NCI-H446 (cell line): ENCODE data around the gene TAOK3.
"Not testable (repeated sequence)": the region's sequence is repeated elsewhere in the genome, so short reads cannot be mapped to it uniquely, and the experiment has no call there.

Experiments used
- DNase-seq, 2 experiments: peaks; one replicate each; lab custom pipeline; 2025; lab: John Stamatoyannopoulos, UW

The TAOK3 gene

GRCh38 chr12:118299791-118300460 lies 72.8 kb downstream of the TAOK3 start:
- no peak for DNase-seq

DNA sequence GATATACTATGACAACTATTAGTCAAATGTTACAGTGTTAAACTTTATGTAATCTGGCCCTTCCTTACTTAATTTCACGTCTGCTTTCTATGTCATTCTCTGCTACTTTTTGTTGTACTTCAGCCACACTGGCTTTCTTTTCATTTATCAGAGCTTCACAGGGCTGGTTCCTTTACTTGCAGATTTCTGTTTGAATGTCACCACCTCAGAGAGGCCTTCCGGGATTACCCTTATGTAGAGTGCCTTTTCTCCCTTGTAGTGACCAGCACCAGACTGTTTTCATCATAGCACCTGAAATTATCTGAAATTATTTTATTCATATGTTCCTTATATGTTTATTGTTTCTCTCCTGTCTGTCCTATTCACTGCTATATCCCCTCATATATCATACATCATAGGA lies 75.4 kb downstream of the TAOK3 start:
- no peak for DNase-seq

GRCh38 chr12:118292836-118293235 lies 79.9 kb downstream of the TAOK3 start:
- DNase-seq: no peak

- DNase-seq: no peak
Measured at GRCh38 chr12:118290130-118290529, 82.6 kb downstream of the TAOK3 start.

DNA sequence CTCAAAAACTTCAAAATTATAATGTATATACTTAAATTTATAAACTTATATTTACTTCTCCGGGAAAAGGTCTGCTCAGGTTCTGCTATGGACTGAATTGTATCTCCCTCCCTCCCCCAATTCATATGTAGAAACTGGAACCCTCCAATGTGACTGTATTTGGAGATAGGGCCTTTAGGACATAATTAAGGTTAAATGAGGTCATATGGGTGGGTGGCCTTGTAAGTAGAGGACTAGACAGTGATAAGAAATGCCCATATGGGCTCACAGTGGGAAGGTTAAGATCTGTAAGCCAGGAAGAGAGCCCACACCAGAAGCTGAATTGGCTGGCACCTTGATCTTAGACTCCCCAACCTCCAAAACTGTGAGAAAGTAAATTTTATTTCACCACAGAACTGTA lies 84.5 kb downstream of the TAOK3 start:
- no peak for DNase-seq

- DNase-seq: no peak
Measured at GRCh38 chr12:118287728-118288127, 85.0 kb downstream of the TAOK3 start.

GRCh38 chr12:118282767-118283166 lies 89.9 kb downstream of the TAOK3 start:
- no peak for DNase-seq

DNA sequence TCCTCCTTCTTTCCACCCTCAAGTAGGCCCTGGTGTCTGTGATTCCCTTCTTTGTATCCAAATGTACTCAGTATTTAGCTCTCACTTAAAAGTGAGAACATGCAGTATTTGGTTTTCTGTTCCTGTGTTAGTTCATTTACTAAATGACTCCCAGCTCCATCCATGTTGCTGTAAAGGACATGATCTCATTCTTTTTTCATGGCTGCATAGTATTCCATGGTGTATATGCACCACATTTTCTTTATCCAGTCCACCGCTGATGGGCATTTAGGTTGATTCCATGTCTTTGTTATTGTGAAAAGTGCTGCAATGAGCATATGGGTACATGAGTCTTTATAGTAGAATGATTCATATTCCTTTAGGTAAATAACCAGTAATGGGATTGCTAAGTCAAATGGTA lies 94.4 kb downstream of the TAOK3 start:
- not testable (repeated sequence) for DNase-seq

DNA sequence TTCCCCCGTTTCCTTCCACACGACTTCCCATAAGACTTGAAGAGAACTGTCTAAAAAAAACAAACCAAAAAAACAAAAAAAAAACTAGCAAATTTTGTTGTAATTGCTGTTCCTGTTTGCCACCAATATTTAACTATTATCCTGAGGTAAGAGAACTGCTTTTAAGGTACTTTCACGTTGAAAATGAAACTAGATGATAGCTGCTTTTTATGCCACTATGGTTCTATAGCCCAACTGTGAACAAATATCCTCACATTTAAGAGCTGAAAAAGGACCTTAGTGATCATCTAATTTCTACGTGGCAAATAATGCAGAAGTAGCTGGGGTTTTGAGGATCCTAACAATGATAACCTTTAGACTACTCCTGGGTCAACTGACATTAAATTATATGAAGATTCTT lies 98.6 kb downstream of the TAOK3 start:
- DNase-seq: no peak

GRCh38 chr12:118271770-118272417 lies 100.8 kb downstream of the TAOK3 start:
- no peak for DNase-seq

- DNase-seq: no peak
Measured at GRCh38 chr12:118271183-118271582, 101.5 kb downstream of the TAOK3 start.

- DNase-seq: no peak
Measured at GRCh38 chr12:118269806-118270205, 102.9 kb downstream of the TAOK3 start.

DNA sequence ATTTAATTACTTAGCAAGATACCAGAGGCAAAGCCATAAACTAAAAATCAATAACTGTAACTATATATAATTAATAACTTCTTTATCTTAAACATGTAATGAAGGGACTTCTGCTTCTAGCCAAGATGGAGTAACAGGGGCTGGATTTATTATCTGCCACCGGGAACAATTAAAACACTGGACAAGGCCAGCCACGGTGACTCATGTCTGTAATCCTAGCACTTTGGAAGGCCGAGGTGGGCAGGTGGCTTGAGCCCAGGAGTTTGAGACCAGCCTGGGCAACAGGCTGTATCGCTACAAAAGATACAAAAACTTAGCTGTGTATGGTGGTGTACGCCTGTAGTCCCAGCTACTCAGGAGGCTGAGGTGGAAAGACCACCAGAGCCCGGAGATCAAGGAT lies 113.6 kb downstream of the TAOK3 start:
- no peak for DNase-seq

GRCh38 chr12:118256352-118256751 lies 116.4 kb downstream of the TAOK3 start:
- no peak for DNase-seq

- no peak for DNase-seq
Measured at GRCh38 chr12:118249547-118249946, 123.2 kb downstream of the TAOK3 start.

- not testable (repeated sequence) for DNase-seq
Measured at GRCh38 chr12:118245886-118246285, 126.8 kb downstream of the TAOK3 start.

DNA sequence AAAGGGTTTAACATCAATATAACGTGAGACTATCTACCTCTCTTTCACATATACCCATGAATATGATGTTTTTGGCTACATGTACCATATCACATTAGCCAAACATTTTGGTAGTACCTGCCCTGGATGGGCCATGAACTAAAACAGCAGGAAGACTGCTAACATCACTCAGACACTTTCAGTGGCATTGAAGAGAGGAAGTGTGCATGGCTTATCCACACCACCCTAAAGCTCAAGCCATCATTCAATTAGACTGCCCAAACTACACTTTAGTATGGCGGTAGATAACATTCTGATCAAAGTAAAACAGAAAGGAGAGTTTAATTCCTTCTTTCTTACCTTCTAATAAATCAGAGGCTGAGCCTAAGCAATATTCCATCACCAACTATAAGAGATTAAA lies 133.8 kb downstream of the TAOK3 start:
- no peak for DNase-seq

DNA sequence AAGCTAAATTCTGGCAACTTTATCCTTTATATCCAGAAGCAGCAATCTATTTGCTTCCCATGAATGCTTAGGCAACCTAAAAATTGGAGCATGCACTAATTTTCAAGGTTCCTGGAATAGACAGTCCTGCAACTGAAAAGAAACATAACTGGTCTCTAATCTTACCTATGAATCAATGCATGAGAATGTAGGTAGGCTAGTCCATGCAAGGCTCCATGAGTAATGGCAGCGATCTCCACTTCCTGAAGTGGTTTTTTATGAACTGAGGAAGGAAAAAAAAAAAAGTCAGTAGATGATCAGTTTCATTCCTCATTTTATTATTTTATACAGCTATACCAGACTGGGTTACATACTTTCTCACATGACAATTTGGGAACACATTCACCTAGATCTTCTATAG lies 134.8 kb downstream of the TAOK3 start:
- no peak for DNase-seq

DNA sequence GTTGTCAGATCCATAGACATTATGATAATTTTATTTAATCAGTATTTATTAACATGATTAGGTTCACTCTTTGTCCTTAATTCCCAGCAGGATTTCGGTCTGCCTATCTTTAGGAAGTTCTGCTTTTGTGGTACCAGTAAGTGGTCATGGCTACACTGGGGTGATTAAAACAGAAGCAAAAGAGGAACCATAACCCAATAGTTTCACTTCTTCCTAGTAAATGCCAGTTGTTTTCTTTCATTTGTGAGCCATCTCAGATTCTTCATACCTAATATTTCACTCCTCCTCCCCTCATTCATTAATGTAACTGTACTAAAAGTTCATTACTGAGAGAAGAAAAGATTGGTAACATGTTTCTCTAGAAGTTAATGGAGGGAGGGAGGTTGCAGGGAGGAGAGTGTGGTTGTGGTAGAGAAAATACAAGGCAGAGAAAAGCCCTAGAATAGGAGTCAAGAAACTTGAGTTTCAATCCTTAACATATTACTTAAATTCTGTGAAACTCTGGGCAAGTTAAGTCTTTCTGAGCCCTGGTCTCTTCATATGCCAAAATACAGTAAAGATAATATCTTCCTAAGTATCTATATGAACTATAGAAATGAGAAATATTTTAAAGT lies 135.5 kb downstream of the TAOK3 start:
- DNase-seq: no peak

- DNase-seq: no peak
Measured at GRCh38 chr12:118220702-118221101, 152.0 kb downstream of the TAOK3 start.

DNA sequence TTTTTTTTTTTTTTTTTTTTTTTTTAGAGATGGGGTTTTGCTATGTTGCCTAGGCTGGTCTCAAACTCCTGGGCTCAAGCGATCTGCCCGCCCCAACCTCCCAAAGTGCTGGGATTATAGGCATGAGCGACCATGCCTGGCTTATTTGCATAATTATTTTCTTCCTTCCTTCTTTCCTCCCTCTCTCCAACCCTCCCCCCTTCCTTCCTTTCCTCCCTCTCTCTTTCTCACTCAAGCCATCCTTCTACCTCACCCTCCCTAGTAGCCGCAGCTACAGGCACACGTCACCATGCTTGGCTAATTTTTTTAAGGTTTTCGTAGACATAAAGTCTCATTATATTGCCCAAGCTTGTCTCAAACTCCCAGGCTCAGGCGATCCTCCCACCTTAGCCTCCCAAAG lies 152.9 kb downstream of the TAOK3 start:
- DNase-seq: no peak

DNA sequence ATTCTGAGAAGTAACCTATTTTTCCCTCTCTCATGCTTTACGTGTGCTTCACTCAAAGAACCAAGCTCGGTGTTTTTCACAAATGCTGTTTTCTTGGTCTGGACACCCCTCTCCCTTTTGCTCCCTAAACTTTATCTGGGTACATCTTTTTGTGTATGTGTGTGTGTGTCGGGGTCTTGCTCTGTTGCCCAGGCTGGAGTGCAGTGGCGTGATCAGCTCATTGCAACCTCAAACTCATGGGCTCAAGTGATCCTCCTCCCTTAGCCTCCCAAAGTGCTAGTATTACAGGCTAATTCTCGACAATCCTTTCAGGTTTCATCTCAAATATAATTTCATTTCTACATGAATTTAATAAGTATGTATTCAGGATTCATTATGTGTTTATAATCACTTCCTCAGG lies 153.6 kb downstream of the TAOK3 start:
- no peak for DNase-seq

GRCh38 chr12:118213452-118213851 lies 159.3 kb downstream of the TAOK3 start:
- DNase-seq: no peak

- no peak for DNase-seq
Measured at GRCh38 chr12:118212606-118213005, 160.1 kb downstream of the TAOK3 start.
